HepG2 (cell line): ENCODE data around the gene RASD2. TPM values are rescaled to one million over a fixed set of nuclear protein-coding genes. Genes with fewer than 3 reads are reported as not detected.

Source experiments
- ELF1 ChIP-seq: sonication (generic); formaldehyde crosslinking; IDR thresholded peaks from 2 replicates; pipeline ENCODE4 v1.4.0; 2020; ENCODE audit warnings: missing genetic modification reagents
- NR3C1 ChIP-seq: sonication (generic); formaldehyde crosslinking; IDR thresholded peaks from 2 replicates; pipeline ENCODE4 v1.4.0; 2020; ENCODE audit warnings: missing genetic modification reagents
- SKIL ChIP-seq: sonication (generic); formaldehyde crosslinking; IDR thresholded peaks from 2 replicates; pipeline ENCODE4 v1.8.0; 2022; ENCODE audit warnings: missing genetic modification reagents, mild to moderate bottlenecking, moderate library complexity, borderline replicate concordance
- ZBTB40 ChIP-seq, 2 experiments: fragments of 450-650 bp in 1 of 2; sonication (generic) in 1 of 2; formaldehyde crosslinking in 1 of 2; IDR thresholded peaks; 2 replicates each; pipeline versions ENCODE4 v1.6.1 to v1.8.0; 2016 to 2022; ENCODE audit warnings: antibody characterized with exemption in 1 of 2, mild to moderate bottlenecking in 1 of 2, missing genetic modification reagents in 1 of 2
- polyA plus RNA-seq, 8 experiments: library from polyadenylated mRNA; depleted of rRNA in 3 of 8; stranded (reverse) in 7 of 8; unstranded in 1 of 8; fragments of >200 nt; fragmentation: Illumina TruSeq in 4 of 8; extraction: Trizol in 4 of 8; gene quantifications; 2 replicates each; pipeline versions ENCODE4 v1.2.1 to v1.2.3, GENCODE V29; 2011 to 2016; ENCODE audit warnings: low read depth in 4 of 8, missing spikeins in 1 of 8, mixed read lengths in 1 of 8; ENCODE audit not compliant: insufficient read depth in 1 of 8
- total RNA-seq, 5 experiments: library from RNA; depleted of rRNA; stranded (reverse); fragments of >200 nt; fragmentation: Illumina TruSeq; extraction: Trizol; gene quantifications; 2 replicates each; pipeline ENCODE4 v1.2.3, GENCODE V29; 2016; ENCODE audit warnings: low read depth in 1 of 5

RASD2 gene
- total and polyA plus RNA-seq, 2 of the 13 experiments (the other 11 are each of a cell fraction or from before 2014, with no cell fraction given), result not detected

- TF ChIP-seq ZBTB40 (IDR thresholded peaks at IDR 0.05) (no peak), ZBTB40 (CRISPR knock-in tag; IDR thresholded peaks at IDR 0.05) (no peak), SKIL (CRISPR knock-in tag) (no peak), NR3C1 (CRISPR knock-in tag) (no peak), ELF1 (CRISPR knock-in tag) (no peak)
Measured at GRCh38 chr22:35591714-35592417, 51.2 kb downstream of the RASD2 start (continued).
